Neural cell (in vitro differentiated cells): ENCODE data around the gene RAB3GAP2. TPM values are rescaled to one million over a fixed set of nuclear protein-coding genes. Genes with fewer than 3 reads are reported as not detected.

Source experiments
- H2AFZ ChIP-seq: fragments of 200-600, 300-800 bp; sonication (generic), shearing (Covaris generic); 2 replicates; pipeline ENCODE4 v1.6.0; 2014; ENCODE audit warnings: low read depth, mild to moderate bottlenecking, antibody characterized with exemption, low read length, moderate library complexity
- H3F3A ChIP-seq: fragments of 200-600 bp; shearing (Covaris generic); 2 replicates; pipeline ENCODE4 v1.6.1; 2016; ENCODE audit warnings: mild to moderate bottlenecking, moderate library complexity, mixed read lengths, antibody characterized with exemption, low read length; ENCODE audit not compliant: insufficient read depth, poor library complexity, severe bottlenecking
- H3K27ac ChIP-seq: fragments of 200-600, 300-800 bp; sonication (generic), shearing (Covaris generic); 2 replicates; pipeline ENCODE4 v1.5.1; 2014; ENCODE audit warnings: mild to moderate bottlenecking, low read length, moderate library complexity
- H3K27me3 ChIP-seq: fragments of 300-800, 200-600 bp; sonication (generic), shearing (Covaris generic); 2 replicates; pipeline ENCODE4 v1.6.0; 2014; ENCODE audit warnings: mild to moderate bottlenecking, low read depth, low read length, moderate library complexity; ENCODE audit not compliant: insufficient read depth
- H3K36me3 ChIP-seq: fragments of 300-800, 200-600 bp; sonication (generic), shearing (Covaris generic); 2 replicates; pipeline ENCODE4 v1.5.1; 2014; ENCODE audit warnings: mild to moderate bottlenecking, antibody characterized with exemption, low read length, moderate library complexity; ENCODE audit not compliant: insufficient read depth
- H3K4me2 ChIP-seq: fragments of 300-800, 200-600 bp; sonication (generic), shearing (Covaris generic); 2 replicates; pipeline ENCODE4 v1.6.0; 2014; ENCODE audit warnings: mild to moderate bottlenecking, low read length
- H3K4me3 ChIP-seq: fragments of 300-800, 200-600 bp; sonication (generic), shearing (Covaris generic); 2 replicates; pipeline ENCODE4 v1.5.1; 2014; ENCODE audit warnings: mild to moderate bottlenecking, low read length, moderate library complexity
- H3K79me2 ChIP-seq: fragments of 200-600 bp; shearing (Covaris generic); replicated peaks from 2 replicates; pipeline ENCODE4 v1.6.0; 2014; ENCODE audit warnings: mild to moderate bottlenecking, low read length, moderate library complexity; ENCODE audit not compliant: insufficient read depth
- H3K9ac ChIP-seq: fragments of 300-800, 200-600 bp; sonication (generic), shearing (Covaris generic); 2 replicates; pipeline ENCODE4 v1.6.1; 2016; ENCODE audit warnings: mild to moderate bottlenecking, low read length, mixed read lengths
- H3K9me2 ChIP-seq: fragments of 200-600 bp; shearing (Covaris generic); 2 replicates; pipeline ENCODE4 v1.6.1; 2016; ENCODE audit warnings: mild to moderate bottlenecking, low read length, mixed read lengths; ENCODE audit not compliant: insufficient read depth
- H3K9me3 ChIP-seq: fragments of 200-600, 300-800 bp; sonication (generic), shearing (Covaris generic); 2 replicates; pipeline ENCODE4 v1.6.1; 2016; ENCODE audit warnings: mild to moderate bottlenecking, mixed run types, low read length, moderate library complexity, mixed read lengths
- H4K20me1 ChIP-seq: fragments of 200-600 bp; shearing (Covaris generic); 2 replicates; pipeline ENCODE4 v1.6.1; 2016; ENCODE audit warnings: mild to moderate bottlenecking, mixed run types; ENCODE audit not compliant: insufficient read depth
- EP300 ChIP-seq: fragments of 450-650 bp; conservative IDR thresholded peaks from 2 replicates; pipeline ENCODE4 v1.6.1; 2014; ENCODE audit warnings: antibody characterized with exemption, mild to moderate bottlenecking, moderate library complexity; ENCODE audit not compliant: poor library complexity, severe bottlenecking
- EZH2 ChIP-seq: fragments of 200-600, 300-800 bp; shearing (Covaris generic), sonication (generic); IDR thresholded peaks from 2 replicates; pipeline ENCODE4 v1.6.1; 2014; ENCODE audit warnings: antibody characterized with exemption, low read length, borderline replicate concordance, mild to moderate bottlenecking; ENCODE audit not compliant: insufficient read depth, poor library complexity, severe bottlenecking
- MXI1 ChIP-seq: fragments of 450-650 bp; conservative IDR thresholded peaks from 2 replicates; pipeline ENCODE4 v1.6.1; 2014; ENCODE audit warnings: antibody characterized with exemption, mild to moderate bottlenecking; ENCODE audit not compliant: poor library complexity, severe bottlenecking
- POLR2AphosphoS5 ChIP-seq: IDR thresholded peaks from 2 replicates; pipeline ENCODE4 v1.6.1; 2012
- RAD21 ChIP-seq: fragments of 450-650 bp; conservative IDR thresholded peaks from 2 replicates; pipeline ENCODE4 v1.6.1; 2014; ENCODE audit warnings: antibody characterized with exemption, mild to moderate bottlenecking, moderate library complexity
- SMC3 ChIP-seq: fragments of 450-650 bp; conservative IDR thresholded peaks from 2 replicates; pipeline ENCODE4 v1.6.1; 2014; ENCODE audit warnings: antibody characterized with exemption, mild to moderate bottlenecking, moderate library complexity; ENCODE audit not compliant: poor library complexity
- TAF1 ChIP-seq: IDR thresholded peaks from 2 replicates; pipeline ENCODE4 v1.6.1; 2012; ENCODE audit warnings: low read depth
- polyA plus RNA-seq: library from polyadenylated mRNA; depleted of rRNA; stranded (reverse); fragments of >200 nt; gene quantifications from 2 replicates; pipeline ENCODE4 v1.2.3, GENCODE V29; 2014
- TF ChIP-seq, protein P1 (sequence below): fragments of 450-650 bp; IDR thresholded peaks from 2 replicates; pipeline ENCODE4 v1.5.1; 2014; ENCODE audit warnings: antibody characterized with exemption, mild to moderate bottlenecking, moderate library complexity; ENCODE audit not compliant: poor library complexity, severe bottlenecking
- TF ChIP-seq, protein P2 (sequence below): IDR thresholded peaks from 2 replicates; pipeline ENCODE4 v1.6.1; 2012; ENCODE audit warnings: borderline replicate concordance

RAB3GAP2 gene
- polyA plus RNA-seq, 1 donor from 2014 or later: 39.9 TPM

- Histone ChIP-seq H3K4me3 (no peak overlapping the region), H3K27ac (no peak overlapping the region), H3K9ac (no peak overlapping the region), H3K27me3 (no peaks in the 10 kb centered on the region), H4K20me1 (no peaks in the 10 kb centered on the region), H3K4me2 (no peak overlapping the region), H3K9me2 (no peaks in the 10 kb centered on the region), H2AFZ (no peak overlapping the region), H3K79me2 (peaks cover 10% of the 10 kb centered on the region), H3K36me3 (no peaks in the 10 kb centered on the region), H3K9me3 (no peaks in the 10 kb centered on the region), H3F3A (no peaks in the 10 kb centered on the region)
- TF ChIP-seq, protein P1, sequence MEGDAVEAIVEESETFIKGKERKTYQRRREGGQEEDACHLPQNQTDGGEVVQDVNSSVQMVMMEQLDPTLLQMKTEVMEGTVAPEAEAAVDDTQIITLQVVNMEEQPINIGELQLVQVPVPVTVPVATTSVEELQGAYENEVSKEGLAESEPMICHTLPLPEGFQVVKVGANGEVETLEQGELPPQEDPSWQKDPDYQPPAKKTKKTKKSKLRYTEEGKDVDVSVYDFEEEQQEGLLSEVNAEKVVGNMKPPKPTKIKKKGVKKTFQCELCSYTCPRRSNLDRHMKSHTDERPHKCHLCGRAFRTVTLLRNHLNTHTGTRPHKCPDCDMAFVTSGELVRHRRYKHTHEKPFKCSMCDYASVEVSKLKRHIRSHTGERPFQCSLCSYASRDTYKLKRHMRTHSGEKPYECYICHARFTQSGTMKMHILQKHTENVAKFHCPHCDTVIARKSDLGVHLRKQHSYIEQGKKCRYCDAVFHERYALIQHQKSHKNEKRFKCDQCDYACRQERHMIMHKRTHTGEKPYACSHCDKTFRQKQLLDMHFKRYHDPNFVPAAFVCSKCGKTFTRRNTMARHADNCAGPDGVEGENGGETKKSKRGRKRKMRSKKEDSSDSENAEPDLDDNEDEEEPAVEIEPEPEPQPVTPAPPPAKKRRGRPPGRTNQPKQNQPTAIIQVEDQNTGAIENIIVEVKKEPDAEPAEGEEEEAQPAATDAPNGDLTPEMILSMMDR: no peak
- TF ChIP-seq RAD21 (no peak), EP300 (no peak), POLR2AphosphoS5 (no peak), TAF1 (no peak)
- TF ChIP-seq, protein P2, sequence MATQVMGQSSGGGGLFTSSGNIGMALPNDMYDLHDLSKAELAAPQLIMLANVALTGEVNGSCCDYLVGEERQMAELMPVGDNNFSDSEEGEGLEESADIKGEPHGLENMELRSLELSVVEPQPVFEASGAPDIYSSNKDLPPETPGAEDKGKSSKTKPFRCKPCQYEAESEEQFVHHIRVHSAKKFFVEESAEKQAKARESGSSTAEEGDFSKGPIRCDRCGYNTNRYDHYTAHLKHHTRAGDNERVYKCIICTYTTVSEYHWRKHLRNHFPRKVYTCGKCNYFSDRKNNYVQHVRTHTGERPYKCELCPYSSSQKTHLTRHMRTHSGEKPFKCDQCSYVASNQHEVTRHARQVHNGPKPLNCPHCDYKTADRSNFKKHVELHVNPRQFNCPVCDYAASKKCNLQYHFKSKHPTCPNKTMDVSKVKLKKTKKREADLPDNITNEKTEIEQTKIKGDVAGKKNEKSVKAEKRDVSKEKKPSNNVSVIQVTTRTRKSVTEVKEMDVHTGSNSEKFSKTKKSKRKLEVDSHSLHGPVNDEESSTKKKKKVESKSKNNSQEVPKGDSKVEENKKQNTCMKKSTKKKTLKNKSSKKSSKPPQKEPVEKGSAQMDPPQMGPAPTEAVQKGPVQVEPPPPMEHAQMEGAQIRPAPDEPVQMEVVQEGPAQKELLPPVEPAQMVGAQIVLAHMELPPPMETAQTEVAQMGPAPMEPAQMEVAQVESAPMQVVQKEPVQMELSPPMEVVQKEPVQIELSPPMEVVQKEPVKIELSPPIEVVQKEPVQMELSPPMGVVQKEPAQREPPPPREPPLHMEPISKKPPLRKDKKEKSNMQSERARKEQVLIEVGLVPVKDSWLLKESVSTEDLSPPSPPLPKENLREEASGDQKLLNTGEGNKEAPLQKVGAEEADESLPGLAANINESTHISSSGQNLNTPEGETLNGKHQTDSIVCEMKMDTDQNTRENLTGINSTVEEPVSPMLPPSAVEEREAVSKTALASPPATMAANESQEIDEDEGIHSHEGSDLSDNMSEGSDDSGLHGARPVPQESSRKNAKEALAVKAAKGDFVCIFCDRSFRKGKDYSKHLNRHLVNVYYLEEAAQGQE: no peak
Observed at GRCh38 chr1:220235462-220235861, 36.8 kb downstream of the RAB3GAP2 start.

DNA sequence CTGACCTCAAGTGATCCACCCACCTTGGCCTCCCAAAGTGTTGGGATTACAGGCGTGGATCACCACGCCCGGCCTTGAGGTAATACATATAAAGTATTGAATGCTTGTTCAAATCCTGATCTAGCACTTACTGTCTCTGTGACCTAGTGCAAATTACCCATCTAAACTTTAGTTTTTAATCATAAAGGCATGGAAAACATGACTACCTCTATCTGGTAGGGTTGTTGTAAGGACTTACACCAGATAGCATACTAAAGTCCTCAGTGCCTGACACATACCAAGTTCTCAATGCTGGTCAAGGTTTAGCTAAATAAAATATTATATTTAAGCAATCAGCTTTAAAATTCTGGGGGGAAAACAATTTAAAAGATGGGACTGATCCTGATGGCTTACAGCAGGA lies 38.3 kb downstream of the RAB3GAP2 start:
- no peak overlapping the region for H3K4me2 ChIP-seq
- H3K27ac ChIP-seq: no peak overlapping the region
- no peaks in the 10 kb centered on the region for H3K9me3 ChIP-seq
- H2AFZ ChIP-seq: no peak overlapping the region
- no peak overlapping the region for H3K4me3 ChIP-seq
- H3K36me3 ChIP-seq: no peaks in the 10 kb centered on the region
- no peaks in the 10 kb centered on the region for H3K9me2 ChIP-seq
- TF ChIP-seq EZH2 (no peak), RAD21 (no peak), POLR2AphosphoS5 (no peak), MXI1 (no peak), TAF1 (no peak), EP300 (no peak), SMC3 (no peak)
- TF ChIP-seq, protein P2: no peak
- TF ChIP-seq, protein P1: no peak
- H3K9ac ChIP-seq: no peak overlapping the region
- no peaks in the 10 kb centered on the region for H4K20me1 ChIP-seq
- no peaks in the 10 kb centered on the region for H3F3A ChIP-seq
- H3K27me3 ChIP-seq: no peaks in the 10 kb centered on the region
- peaks cover 5% of the 10 kb centered on the region for H3K79me2 ChIP-seq
